Activated effector memory CD4-positive, alpha-beta T cell treated with anti-CD3 and anti-CD28 coated beads, Interleukin-2, amount 50 U/mL, for 16 hours (primary cell): ENCODE measurements around the gene G6PC1.
"Not testable (repeated sequence)": the region's sequence is repeated elsewhere in the genome, so short reads cannot be mapped to it uniquely, and the experiment has no call there.

ENCODE experiments used
- DNase-seq: peaks from one replicate; pipeline ENCODE4 v3.0.0-alpha.2; 2020

Gene G6PC1

GRCh38 chr17:42873932-42874695 lies 26.5 kb upstream of the G6PC1 start:
- DNase-seq: not testable (repeated sequence)

GRCh38 chr17:42877037-42877436 lies 23.6 kb upstream of the G6PC1 start:
- DNase-seq: no peak

- no peak for DNase-seq
Observed at GRCh38 chr17:42878123-42878880, 22.3 kb upstream of the G6PC1 start.

- DNase-seq: no peak
Observed at GRCh38 chr17:42878924-42879595, 21.5 kb upstream of the G6PC1 start.

GRCh38 chr17:42879596-42879985 lies 21.0 kb upstream of the G6PC1 start:
- DNase-seq: no peak

GRCh38 chr17:42880776-42881310 lies 19.8 kb upstream of the G6PC1 start:
- no peak for DNase-seq

GRCh38 chr17:42881706-42882105 lies 18.9 kb upstream of the G6PC1 start:
- DNase-seq: not testable (repeated sequence)

- no peak for DNase-seq
Observed at GRCh38 chr17:42882166-42882565, 18.4 kb upstream of the G6PC1 start.

- DNase-seq: no peak
Observed at GRCh38 chr17:42883802-42884558, 16.6 kb upstream of the G6PC1 start.

- DNase-seq: not testable (repeated sequence)
Observed at GRCh38 chr17:42885806-42886205, 14.8 kb upstream of the G6PC1 start.

- no peak for DNase-seq
Observed at GRCh38 chr17:42886283-42887176, 14.1 kb upstream of the G6PC1 start.

GRCh38 chr17:42889809-42890208 lies 10.8 kb upstream of the G6PC1 start:
- no peak for DNase-seq

- no peak for DNase-seq
Observed at GRCh38 chr17:42891539-42892152, 9.0 kb upstream of the G6PC1 start.

- DNase-seq: no peak
Observed at GRCh38 chr17:42893359-42893758, 7.2 kb upstream of the G6PC1 start.

- DNase-seq: no peak
Observed at GRCh38 chr17:42894283-42895184, 6.1 kb upstream of the G6PC1 start.

- no peak for DNase-seq
Observed at GRCh38 chr17:42895185-42895555, 5.4 kb upstream of the G6PC1 start.

- no peak for DNase-seq
Observed at GRCh38 chr17:42898147-42898811, 2.3 kb upstream of the G6PC1 start.

- not testable (repeated sequence) for DNase-seq
Observed at GRCh38 chr17:42899981-42900380, 618 bp upstream of the G6PC1 start.

- DNase-seq: no peak
Observed at GRCh38 chr17:42901535-42902229, 1.1 kb downstream of the G6PC1 start.
